Smooth muscle cell (in vitro differentiated cells): ENCODE results near the gene B9D2. TPM values are rescaled to one million over a fixed set of nuclear protein-coding genes. Genes with fewer than 3 reads are reported as not detected.

ENCODE experiments used
- DNase-seq: peaks from one replicate; lab custom pipeline; 2025; ENCODE audit not compliant: unreplicated experiment; lab: John Stamatoyannopoulos, UW
- H2AFZ ChIP-seq: fragments of 200-600 bp; sonication (generic); 2 replicates; pipeline ENCODE4 v1.6.0; 2016; ENCODE audit warnings: antibody characterized with exemption, low read depth, mild to moderate bottlenecking
- H3F3A ChIP-seq: fragments of 200-600 bp; sonication (generic); 2 replicates; pipeline ENCODE4 v1.6.0; 2017; ENCODE audit warnings: antibody characterized with exemption, low read depth
- H3K27ac ChIP-seq: fragments of 200-600 bp; sonication (generic); 2 replicates; pipeline ENCODE4 v1.5.1; 2016; ENCODE audit warnings: low read depth, mild to moderate bottlenecking
- H3K27me3 ChIP-seq: fragments of 200-600 bp; sonication (generic); 2 replicates; pipeline ENCODE4 v1.6.1; 2016; ENCODE audit warnings: low read depth, mild to moderate bottlenecking
- H3K36me3 ChIP-seq: fragments of 200-600 bp; sonication (generic); 2 replicates; pipeline ENCODE4 v1.5.1; 2016; ENCODE audit warnings: low read depth
- H3K4me1 ChIP-seq: fragments of 200-600 bp; sonication (generic); 2 replicates; pipeline ENCODE4 v1.5.1; 2016; ENCODE audit warnings: low read depth
- H3K4me2 ChIP-seq: fragments of 200-600 bp; sonication (generic); 2 replicates; pipeline ENCODE4 v1.6.0; 2016; ENCODE audit warnings: mild to moderate bottlenecking
- H3K4me3 ChIP-seq: fragments of 200-600 bp; sonication (generic); 2 replicates; pipeline ENCODE4 v1.5.1; 2016; ENCODE audit warnings: mild to moderate bottlenecking
- H3K79me2 ChIP-seq: fragments of 200-600 bp; sonication (generic); 2 replicates; pipeline ENCODE4 v1.6.0; 2016; ENCODE audit warnings: low read depth, mild to moderate bottlenecking
- H3K9ac ChIP-seq: fragments of 200-600 bp; sonication (generic); 2 replicates; pipeline ENCODE4 v1.6.0; 2016; ENCODE audit warnings: low read depth
- H3K9me3 ChIP-seq: fragments of 200-600 bp; sonication (generic); replicated peaks from 2 replicates; pipeline ENCODE4 v1.5.1; 2016; ENCODE audit warnings: low read depth
- H4K20me1 ChIP-seq: fragments of 200-600 bp; sonication (generic); 2 replicates; pipeline ENCODE4 v1.6.0; 2016; ENCODE audit warnings: low read depth
- WGBS: methylation state at CpG from one replicate; pipeline ENCODE4 v1.1.7; 2016; ENCODE audit warnings: low lambda C conversion rate; 5-methylcytosine and 5-hydroxymethylcytosine counted together
- polyA plus RNA-seq: library from polyadenylated mRNA; unstranded; fragments of >200 nt; fragmentation: Nextera tagmentation; extraction: Ambion mirVana; gene quantifications from 2 replicates; pipeline ENCODE4 v1.2.1, GENCODE V29; 2016
- total RNA-seq: library from RNA; depleted of rRNA; stranded (reverse); fragments of >200 nt; gene quantifications from 2 replicates; pipeline ENCODE4 v1.2.3, GENCODE V29; 2014
- TF ChIP-seq, protein P1 (sequence below): fragments of 200-600 bp; sonication (generic); IDR thresholded peaks from 2 replicates; pipeline ENCODE4 v1.5.1; 2017; ENCODE audit warnings: borderline replicate concordance, mild to moderate bottlenecking, antibody characterized with exemption; ENCODE audit not compliant: insufficient read depth, poor library complexity, severe bottlenecking

Gene B9D2
- total and polyA plus RNA-seq, 2 experiments from 2014 or later: 1.6 to 12.2 TPM

DNA sequence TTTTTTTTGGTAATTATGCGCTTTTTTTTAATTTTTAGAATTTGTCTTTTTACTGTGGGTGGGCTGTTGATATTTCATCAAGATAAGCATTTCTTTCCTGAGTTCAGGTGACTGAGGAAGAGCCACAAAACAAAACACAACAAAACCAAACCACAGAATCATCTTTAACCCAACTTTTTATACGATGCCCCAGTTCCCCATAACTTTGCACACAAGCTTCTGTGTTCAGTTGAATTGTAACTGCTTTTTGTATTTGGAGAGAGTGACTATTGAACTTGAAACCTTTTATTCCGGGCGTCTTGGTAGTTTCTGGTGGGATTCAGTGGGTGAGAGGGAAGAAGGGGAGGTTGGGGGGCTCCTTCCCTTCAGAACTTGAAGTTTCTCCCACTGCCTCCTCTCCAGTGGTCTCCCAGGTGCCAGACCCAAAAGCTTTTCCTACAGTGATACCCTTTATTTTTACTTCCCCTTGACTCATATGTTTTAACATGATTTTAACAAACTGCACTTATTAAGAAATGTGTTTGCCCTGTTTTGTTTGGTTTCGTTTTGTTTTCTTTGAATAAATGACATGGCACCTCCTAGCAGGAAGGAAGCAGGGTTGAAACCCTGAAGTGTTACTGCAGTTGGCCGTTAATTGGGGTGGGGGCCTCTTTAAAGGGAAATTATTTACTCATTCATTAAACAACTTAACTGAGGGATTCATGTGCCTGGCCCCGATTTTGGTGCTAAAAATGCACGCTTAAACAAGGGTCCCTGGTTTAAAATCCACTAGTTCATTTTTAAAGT, 56.7 kb downstream of the B9D2 start:
- H2AFZ ChIP-seq: no peak overlapping the region
- peaks cover 13% of the 10 kb centered on the region for H3K36me3 ChIP-seq
- WGBS: 95% methylated on average over 8 of the region's 8 CpGs
- no peak overlapping the region for H3K4me2 ChIP-seq
- TF ChIP-seq, protein P1, sequence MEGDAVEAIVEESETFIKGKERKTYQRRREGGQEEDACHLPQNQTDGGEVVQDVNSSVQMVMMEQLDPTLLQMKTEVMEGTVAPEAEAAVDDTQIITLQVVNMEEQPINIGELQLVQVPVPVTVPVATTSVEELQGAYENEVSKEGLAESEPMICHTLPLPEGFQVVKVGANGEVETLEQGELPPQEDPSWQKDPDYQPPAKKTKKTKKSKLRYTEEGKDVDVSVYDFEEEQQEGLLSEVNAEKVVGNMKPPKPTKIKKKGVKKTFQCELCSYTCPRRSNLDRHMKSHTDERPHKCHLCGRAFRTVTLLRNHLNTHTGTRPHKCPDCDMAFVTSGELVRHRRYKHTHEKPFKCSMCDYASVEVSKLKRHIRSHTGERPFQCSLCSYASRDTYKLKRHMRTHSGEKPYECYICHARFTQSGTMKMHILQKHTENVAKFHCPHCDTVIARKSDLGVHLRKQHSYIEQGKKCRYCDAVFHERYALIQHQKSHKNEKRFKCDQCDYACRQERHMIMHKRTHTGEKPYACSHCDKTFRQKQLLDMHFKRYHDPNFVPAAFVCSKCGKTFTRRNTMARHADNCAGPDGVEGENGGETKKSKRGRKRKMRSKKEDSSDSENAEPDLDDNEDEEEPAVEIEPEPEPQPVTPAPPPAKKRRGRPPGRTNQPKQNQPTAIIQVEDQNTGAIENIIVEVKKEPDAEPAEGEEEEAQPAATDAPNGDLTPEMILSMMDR: no peak
- H3K9ac ChIP-seq: no peak overlapping the region
- H3K27me3 ChIP-seq: no peaks in the 10 kb centered on the region
- peak overlapping the region; percentile 89 for H3K27ac ChIP-seq
- H3K4me3 ChIP-seq: no peak overlapping the region
- H3K9me3 ChIP-seq: no peaks in the 10 kb centered on the region
- peaks cover 49% of the 10 kb centered on the region for H3F3A ChIP-seq
- no peaks in the 10 kb centered on the region for H4K20me1 ChIP-seq
- peaks cover 17% of the 10 kb centered on the region for H3K4me1 ChIP-seq
- DNase-seq: no peak
- peaks cover 11% of the 10 kb centered on the region for H3K79me2 ChIP-seq

DNA sequence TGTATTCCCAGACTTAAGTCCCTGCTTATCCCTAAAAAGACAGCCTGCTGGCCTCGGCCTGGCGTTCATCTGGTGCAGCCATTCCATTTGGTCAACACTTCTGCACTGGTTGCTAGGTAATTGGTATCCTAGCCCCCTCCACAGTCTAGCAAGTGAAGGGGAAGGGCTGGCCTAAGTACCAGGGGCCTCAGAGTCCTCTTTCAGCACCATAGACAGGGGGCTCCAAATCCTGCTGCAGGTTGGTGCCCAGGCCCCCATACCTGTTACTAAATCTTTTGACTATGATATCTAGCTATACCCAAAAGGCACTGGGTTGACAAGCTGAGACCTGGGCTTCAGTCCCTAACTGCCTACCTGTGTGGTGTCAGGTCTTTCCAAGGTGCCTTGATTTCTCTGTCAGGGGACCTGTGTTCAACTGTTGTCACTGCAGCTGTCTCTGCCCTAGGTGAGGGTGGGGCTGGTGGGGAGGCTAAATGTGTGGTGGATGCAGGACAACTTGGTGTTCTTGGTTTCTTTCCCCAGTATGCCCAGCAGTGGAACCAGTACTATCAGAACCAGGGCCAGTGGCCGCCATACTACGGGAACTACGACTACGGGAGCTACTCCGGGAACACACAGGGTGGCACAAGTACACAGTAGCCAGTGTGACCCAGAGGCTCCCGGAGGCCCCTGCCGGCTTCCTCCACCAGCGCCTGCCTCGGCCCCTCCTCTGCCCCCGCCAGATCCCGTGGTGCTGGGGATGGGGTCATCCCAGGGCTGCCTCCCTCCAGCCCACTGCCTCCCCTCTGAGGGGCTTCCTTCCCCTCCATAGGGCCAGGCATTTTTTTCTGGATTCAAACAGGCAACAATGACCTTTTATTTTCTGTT, 57.8 kb downstream of the B9D2 start:
- Histone ChIP-seq H3K27ac (peak overlapping the region; percentile 89), H3K36me3 (peaks cover 18% of the 10 kb centered on the region)

DNA sequence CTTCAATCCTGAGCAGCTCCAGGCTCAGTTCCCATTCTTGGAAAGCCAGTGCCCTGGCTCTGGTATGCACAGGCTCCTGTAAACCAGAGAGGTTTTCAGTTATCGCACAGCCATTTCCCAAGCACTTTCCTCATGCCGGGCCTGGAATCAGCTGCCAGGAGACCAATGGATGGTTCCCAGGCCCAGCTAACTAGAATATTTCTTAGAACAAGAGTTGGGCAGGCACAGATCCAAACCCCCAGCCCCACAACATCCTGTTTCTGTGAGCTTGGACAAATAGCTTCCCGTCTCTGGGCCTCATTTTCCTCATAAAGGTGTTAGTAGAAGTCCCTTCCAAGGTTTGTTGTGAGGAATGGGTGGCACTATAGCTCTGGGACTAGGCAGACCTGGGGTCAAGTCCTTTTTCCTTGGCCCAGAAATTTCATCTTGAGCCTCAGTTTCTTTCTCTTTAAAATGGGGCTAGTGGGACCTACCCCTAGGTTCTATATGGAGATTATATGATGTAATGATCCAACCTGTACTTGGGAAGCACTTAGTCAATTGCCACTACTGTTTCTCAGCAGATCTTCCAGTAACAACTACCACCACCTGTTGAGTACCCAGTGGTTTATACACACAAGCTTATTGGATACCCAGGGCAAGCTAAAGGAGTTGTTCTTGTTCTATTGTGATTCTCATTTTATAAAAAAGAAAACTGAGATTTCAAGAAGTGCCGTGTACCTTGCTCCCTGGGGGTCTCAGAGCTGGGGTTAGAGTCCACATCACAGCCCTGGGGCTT, 59.1 kb downstream of the B9D2 start:
- Histone ChIP-seq H4K20me1 (peaks cover 18% of the 10 kb centered on the region), H3K36me3 (peaks cover 20% of the 10 kb centered on the region), H3K9me3 (no peaks in the 10 kb centered on the region), H3K27ac (no peak overlapping the region), H3K79me2 (peaks cover 9% of the 10 kb centered on the region), H3K9ac (no peak overlapping the region), H2AFZ (no peak overlapping the region), H3F3A (peaks cover 42% of the 10 kb centered on the region), H3K4me1 (peaks cover 10% of the 10 kb centered on the region), H3K4me3 (no peak overlapping the region), H3K4me2 (no peak overlapping the region), H3K27me3 (no peaks in the 10 kb centered on the region)
- 91% methylated on average over 4 of the region's 4 CpGs for WGBS
- TF ChIP-seq, protein P1: no peak
- DNase-seq: no peak

More for the DNA sequence above, 57.8 kb downstream of the B9D2 start:
- Histone ChIP-seq H3K9ac (no peak overlapping the region), H3K4me2 (no peak overlapping the region), H4K20me1 (peaks cover 6% of the 10 kb centered on the region), H2AFZ (no peak overlapping the region), H3K79me2 (peaks cover 4% of the 10 kb centered on the region), H3K9me3 (no peaks in the 10 kb centered on the region), H3F3A (peaks cover 45% of the 10 kb centered on the region), H3K27me3 (no peaks in the 10 kb centered on the region), H3K4me1 (peaks cover 16% of the 10 kb centered on the region), H3K4me3 (no peak overlapping the region)
- no peak for DNase-seq
- WGBS: 98% methylated on average over 10 of the region's 13 CpGs
- TF ChIP-seq, protein P1: no peak

Other genes with a start within 250 kb of the B9D2 start
- gene CYP2F1, start 249.7 kb downstream of the B9D2 start, total RNA-seq: not detected in 2 replicates
- 0.11 TPM in 1 of 2 replicates, not detected in the other for gene CYP2F1, start 249.7 kb downstream of the B9D2 start, polyA plus RNA-seq
- 0.18 and 0.63 TPM in 2 replicates for gene CYP2S1, start 170.9 kb downstream of the B9D2 start, total RNA-seq
- gene CYP2S1, start 170.9 kb downstream of the B9D2 start, polyA plus RNA-seq: 1.8 and 6.1 TPM in 2 replicates
- gene AXL, start 144.9 kb downstream of the B9D2 start, total RNA-seq: 71.2 and 76.8 TPM in 2 replicates
- gene AXL, start 144.9 kb downstream of the B9D2 start, polyA plus RNA-seq: 16.9 and 27.0 TPM in 2 replicates
- 78.6 and 101 TPM in 2 replicates for gene HNRNPUL1, start 99.8 kb downstream of the B9D2 start, total RNA-seq
- 121 and 125 TPM in 2 replicates for gene HNRNPUL1, start 99.8 kb downstream of the B9D2 start, polyA plus RNA-seq
- 3.0 and 7.5 TPM in 2 replicates for gene CCDC97, start 54.0 kb downstream of the B9D2 start, total RNA-seq
- gene CCDC97, start 54.0 kb downstream of the B9D2 start, polyA plus RNA-seq: 15.3 and 18.2 TPM in 2 replicates
- 37.6 and 51.7 TPM in 2 replicates for gene TGFB1, start 10.2 kb downstream of the B9D2 start, total RNA-seq
- 199 and 216 TPM in 2 replicates for gene TGFB1, start 10.2 kb downstream of the B9D2 start, polyA plus RNA-seq
- gene TMEM91, start 12.4 kb upstream of the B9D2 start, total RNA-seq: 11.0 and 19.2 TPM in 2 replicates
- gene TMEM91, start 12.4 kb upstream of the B9D2 start, polyA plus RNA-seq: 24.3 and 25.6 TPM in 2 replicates
- gene EXOSC5, start 33.2 kb upstream of the B9D2 start, total RNA-seq: 5.4 and 5.6 TPM in 2 replicates
- gene EXOSC5, start 33.2 kb upstream of the B9D2 start, polyA plus RNA-seq: 19.5 and 22.1 TPM in 2 replicates
- gene BCKDHA, start 33.7 kb upstream of the B9D2 start, total RNA-seq: 24.6 and 30.3 TPM in 2 replicates
- 47.9 and 53.9 TPM in 2 replicates for gene BCKDHA, start 33.7 kb upstream of the B9D2 start, polyA plus RNA-seq
- gene B3GNT8, start 63.2 kb upstream of the B9D2 start, total RNA-seq: 0.85 TPM in 2 replicates
- gene B3GNT8, start 63.2 kb upstream of the B9D2 start, polyA plus RNA-seq: 1.7 and 3.0 TPM in 2 replicates
- 40.3 and 48.3 TPM in 2 replicates for gene DMAC2, start 75.8 kb upstream of the B9D2 start, total RNA-seq
- 65.8 and 69.2 TPM in 2 replicates for gene DMAC2, start 75.8 kb upstream of the B9D2 start, polyA plus RNA-seq
- not detected in 2 replicates for gene ERICH4, start 79.0 kb upstream of the B9D2 start, total RNA-seq
- not detected in 2 replicates for gene ERICH4, start 79.0 kb upstream of the B9D2 start, polyA plus RNA-seq
- gene CEACAM21, start 212.0 kb upstream of the B9D2 start, total RNA-seq: not detected in 2 replicates
- not detected in 2 replicates for gene CEACAM21, start 212.0 kb upstream of the B9D2 start, polyA plus RNA-seq